Embryonic facial prominence (tissue), 1 donor: Measurements from ENCODE around the gene MNX1.

Experiments used
- DNase-seq: peaks from one replicate; pipeline ENCODE4 v3.0.0-alpha.2; 2016; ENCODE audit errors: extremely low spot score

MNX1 gene

DNA sequence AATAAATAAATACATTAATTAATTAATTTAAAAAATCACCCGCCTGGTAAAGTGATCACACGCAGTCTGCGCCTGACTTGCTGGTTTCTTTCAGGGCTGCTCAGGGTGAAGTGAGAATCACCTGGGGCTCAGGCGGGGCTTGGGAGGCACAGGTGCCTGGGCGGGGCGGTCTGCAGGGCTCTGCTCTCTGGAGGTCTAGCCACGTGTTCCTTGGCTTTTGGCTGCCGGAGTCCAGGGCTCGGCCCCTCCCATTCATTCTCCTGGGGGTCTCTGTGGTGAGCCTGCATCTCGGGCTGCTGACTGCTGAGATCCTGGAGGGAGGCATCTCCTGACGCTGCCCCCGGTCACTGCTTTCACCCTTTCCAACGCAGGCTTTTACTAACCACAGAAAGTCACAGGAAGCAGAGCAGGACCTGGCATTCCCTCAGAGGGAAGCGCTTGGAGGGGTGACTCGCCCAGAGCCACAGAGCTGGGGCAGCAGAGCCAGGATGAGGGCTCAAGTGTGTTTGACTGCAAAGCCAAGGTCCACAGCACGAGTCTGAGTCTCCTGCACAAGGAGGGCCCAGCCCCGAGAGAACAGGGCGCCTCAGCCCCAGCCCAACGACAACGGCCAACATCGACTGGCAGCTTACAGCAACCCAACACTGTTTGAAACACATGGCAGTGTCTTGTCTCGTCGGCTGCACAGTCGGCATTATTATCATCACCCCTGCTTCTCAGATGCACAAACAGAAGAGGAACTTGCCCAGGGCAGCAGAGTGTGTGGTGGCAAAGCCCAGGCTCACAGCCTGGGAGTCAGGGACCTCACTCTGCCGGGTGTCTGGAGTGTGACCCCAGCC lies 22.4 kb upstream of the MNX1 start:
- no peak for DNase-seq

DNA sequence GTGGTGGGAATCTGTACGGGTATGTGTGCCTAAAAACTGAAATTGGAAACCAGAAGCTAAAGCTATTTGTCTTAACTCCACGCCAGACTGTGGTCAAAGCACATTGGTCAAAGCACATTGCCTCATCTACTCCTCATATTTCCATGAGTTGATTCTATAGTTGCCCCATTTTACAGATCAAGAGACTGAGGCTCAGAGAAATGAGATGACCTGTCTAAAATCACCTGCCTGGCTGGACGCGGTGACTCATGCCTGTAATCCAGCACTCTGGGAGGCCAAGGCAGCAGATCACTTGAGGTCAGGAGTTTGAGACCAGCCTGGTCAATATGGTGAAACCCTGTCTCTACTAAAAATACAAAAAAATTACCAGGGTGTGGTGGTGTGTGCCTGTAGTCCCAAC lies 21.7 kb upstream of the MNX1 start:
- no peak for DNase-seq

DNA sequence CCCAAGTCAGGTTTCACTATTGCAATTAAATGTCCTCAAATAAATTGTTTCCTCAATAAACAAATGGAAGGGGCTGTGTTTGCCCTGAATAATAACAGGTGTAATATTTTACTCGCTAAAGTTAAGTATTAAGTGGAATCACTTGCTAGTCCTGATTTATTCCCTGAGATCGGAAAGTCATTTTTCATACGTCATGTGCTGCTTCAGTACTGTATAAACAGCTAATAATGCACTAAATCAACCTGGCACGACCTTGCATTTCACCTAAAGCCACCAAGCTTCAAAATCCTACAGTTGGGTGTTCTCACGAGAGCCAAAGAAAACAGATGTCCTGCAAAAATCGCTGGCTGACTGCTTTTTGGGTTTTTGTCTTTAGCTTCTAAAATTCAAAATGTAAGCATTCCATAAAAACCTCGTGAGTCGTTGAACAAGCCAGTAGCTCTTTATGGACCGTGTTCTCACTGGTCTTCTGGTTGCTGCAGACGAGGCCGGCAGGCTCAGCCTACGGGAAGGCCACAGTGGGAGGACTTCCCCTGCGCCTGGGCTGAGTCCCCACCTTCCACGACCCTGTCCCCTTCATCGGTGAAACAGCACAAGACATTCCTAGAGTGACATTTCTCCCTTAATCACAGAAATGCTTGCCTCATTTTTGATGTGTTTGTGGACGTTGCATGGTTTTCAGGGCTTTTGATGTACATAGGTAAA lies 17.9 kb upstream of the MNX1 start:
- DNase-seq: no peak

DNA sequence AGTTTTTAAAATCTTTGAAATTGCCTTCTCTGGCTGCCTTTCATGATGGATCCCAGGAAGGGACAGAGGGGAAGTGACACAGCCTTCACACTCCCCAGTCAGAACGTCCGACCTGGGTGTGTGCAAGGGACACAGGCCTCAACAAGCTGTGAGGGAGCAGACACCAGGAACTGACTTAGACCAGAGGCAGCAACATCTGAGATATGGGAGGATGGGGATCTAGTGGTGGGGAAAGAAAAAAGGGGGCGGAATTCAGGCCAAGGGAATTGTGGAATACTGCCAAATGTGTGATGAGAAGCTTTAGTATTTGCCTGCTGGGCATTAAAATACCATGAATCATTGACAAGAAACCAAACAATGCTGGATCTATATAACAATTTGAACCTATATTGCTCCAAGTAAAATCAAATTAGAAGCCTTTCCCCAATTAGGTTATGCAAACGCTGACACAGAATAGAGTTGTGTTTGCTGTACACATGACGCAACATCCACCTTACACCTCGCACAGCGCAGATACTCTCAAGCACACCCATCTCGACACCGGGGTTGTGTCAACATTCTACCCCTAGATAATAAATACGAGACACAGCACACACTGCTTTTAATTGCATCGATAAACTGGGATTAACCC lies 17.2 kb upstream of the MNX1 start:
- no peak for DNase-seq

DNA sequence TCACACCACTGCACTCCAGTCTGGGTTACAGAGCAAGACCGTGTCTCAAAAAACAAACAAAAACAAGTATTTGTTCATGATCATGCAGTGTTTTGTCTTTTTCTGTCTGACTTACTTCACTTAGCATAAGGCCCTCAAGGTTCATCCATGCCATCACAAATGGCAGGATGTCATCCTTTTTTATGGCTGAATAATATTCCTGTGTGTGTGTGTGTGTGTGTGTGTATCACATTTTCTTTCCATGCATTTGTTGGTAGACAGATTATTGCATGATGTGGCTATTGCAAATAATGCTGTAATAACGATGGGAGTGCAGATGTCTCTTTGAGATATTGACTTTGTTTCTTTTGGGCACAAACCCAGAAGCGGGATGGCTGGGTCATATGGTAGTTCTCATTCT lies 14.3 kb upstream of the MNX1 start:
- no peak for DNase-seq

DNA sequence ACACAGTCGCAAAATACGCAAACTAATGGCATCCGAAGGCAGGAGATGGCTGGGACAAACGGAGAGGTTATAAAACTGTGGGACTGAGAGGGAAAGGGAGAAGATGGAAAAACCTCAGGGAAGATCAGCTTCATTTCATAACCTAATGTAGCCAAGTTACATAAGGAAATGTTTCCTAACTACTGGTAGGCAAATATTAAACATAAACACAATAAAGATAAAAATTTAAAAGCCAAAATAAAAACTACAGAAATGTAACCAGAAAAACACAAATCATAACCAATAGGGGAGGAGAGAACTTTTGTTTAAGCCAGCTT lies 13.1 kb upstream of the MNX1 start:
- no peak for DNase-seq

DNA sequence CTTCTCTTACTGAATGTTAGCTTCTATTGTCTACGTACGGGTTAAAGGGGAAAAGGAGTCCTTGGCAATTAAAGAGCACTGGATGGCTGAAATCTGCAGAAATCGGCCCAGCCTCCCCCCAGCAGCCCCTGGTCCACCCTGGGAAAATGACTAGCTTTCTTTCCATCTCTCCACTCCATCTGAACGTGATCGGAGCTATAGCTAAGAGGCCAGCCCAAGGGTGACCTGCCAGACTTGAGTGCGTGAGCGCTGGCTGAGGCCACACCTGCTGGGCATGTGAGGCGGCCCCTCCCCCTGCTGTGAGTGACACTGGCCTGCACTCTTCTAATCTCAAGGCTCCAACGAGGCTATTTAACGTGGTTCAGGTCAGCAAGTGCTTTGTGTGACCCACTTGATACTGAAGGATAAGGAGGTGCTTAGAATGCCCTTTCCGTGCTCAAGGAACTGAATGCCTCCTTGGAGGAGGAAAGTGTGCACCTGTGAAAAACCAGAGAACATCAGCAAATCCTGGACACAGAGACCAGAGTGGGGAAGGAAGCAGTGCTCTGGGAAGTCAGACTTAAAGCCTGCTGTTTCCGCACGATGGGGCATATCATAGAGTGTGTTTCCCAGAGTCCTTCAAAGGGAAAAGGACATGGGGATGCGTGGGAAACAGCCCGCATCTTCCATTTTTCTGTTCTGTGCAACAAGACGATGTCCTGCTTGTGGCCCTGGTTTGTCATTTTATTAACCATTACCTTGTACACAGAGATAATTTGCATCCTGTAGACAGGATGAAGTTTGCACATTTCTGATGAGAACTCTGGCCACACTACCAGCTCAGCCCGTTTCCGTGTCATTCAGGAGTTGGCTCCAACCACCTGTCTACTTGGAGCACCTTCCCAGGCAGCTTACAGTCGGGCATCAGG lies 12.5 kb upstream of the MNX1 start:
- no peak for DNase-seq

DNA sequence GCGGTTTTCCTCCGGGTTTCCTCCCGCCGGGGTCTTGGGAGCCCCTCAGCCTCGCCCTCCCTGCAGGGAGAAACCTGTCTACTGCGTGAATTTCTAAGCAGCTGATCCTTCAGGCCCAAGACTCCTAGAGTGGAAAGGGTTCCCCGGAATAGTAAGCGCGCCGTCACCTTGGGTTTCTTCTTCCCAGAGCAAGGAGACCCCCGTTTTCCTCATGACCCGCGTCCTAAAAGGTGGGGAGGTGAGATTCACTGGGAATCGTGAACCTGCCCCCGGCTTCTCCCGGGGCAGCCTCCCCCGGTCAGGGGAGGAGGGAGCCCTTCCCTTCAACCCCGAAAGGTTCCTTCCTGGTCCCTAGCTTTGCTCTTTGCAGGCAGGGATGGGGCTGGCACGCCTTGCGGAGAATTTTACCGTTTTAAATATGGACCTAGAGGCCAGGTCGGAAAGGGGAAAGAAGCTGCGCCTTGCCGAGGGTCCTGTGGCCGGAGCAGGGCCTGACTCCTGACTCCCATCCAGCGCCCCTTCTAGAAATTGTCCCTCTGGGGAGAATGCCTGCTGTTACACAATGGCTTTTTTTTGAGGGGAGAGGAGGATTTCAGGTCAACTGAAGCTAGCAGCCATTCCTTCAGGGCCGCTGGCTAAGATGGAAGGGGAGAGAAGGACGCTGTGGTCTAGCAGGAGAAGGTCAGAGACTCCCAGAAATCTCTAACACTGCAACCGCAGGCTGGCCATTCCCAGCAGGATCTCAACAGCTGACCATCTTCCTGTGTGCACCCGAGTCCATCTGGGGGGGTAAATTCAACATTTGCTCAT lies 11.6 kb upstream of the MNX1 start:
- no peak for DNase-seq

DNA sequence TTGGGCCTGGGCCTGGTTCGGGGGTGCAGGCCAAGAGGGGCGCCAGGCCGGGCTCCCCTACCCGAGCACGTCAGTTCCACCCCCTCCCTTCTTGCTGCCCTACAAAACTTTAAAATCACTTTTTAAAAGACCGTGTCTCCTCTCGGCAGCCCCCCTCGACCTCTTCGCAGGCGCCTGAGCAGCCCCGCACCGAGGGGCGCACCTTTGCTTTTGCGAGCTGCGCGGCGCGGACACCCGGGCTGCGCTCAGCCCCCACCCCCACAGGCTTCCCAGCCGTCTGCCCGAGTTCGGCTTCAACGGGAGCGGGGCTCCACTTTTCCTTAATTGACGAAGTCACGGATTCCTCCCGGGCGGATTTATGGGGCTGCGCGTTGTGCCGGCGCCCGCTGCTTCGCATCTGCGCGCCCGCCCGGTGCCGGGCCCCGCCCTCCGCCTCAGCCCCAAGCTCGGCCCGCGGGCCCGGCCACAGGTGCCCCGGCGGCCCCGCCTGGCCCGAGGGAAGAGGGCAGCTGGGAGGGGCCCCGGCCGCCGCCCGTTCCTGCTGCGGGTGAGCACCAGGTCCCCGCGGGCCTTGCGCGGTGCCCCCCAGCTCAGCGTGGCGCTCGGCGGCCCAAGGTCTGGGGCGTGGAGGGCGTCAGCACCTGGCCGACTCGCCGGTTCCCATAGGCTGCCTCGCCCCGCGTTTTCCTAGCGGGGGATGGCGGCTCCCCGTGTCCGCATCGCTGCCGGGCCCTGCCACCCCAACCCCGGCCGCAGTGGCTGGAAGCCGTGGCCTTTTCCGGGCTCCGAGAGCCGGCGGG lies 10.8 kb upstream of the MNX1 start:
- DNase-seq: no peak

DNA sequence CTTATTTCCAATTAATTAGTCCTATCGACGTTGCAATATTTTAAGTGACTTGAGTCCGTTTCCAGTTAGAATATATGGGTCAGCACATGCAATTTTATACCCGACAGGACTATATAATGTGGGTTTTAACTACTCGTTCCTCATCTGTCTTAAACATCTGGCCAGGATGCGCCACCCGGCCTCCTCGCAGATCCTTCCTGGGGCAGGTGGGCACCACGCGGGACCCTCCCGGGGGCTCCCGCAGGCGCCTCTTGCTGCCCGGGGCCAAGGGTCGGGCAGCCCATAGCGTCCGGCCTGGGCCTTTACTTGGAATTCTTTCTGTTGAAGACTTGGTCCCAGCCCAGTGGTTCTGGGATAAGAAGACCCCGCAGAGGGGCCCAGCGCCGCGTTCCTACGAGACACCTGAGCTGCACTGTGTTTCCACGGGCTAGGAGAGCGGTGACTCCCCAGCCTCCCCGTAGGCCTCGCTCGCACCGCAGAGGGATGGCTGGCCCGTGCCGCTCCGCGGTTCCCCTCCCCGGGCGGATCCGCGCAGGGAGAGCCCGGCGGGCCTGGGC lies 10.1 kb upstream of the MNX1 start:
- no peak for DNase-seq

DNA sequence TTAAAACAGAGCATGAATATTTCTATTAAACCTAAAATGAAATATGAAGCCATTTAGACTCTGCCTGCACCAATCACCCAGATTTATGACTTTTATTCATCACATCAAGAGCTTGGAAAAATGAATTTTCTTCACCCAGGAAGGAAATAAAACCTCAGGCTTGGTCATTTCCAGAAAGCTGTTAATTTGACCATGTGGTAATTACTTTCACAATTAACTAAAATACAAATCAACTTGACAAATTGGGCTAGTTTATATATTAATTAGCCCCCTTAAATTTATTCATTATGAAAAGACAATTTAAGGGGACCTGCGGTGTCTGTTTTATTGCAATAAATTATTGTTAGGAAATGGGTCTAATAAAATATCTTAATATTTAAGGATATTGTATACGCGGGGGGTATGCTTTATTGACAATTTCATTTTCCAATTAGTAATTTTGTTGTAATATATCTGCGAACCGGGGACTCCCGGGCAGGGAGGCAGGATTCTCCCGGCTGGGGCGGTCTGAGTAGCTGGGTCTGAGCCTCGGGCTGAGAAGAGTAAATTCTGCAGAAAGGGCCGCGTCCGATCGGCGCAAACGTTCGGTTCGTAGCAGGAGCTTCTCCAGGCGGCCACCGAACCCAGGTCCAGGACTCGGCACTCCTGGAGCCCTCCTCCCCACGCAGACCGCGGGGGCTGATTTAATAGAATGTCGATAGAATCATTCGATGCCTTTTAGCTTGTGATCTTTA lies 9.4 kb upstream of the MNX1 start:
- DNase-seq: no peak

DNA sequence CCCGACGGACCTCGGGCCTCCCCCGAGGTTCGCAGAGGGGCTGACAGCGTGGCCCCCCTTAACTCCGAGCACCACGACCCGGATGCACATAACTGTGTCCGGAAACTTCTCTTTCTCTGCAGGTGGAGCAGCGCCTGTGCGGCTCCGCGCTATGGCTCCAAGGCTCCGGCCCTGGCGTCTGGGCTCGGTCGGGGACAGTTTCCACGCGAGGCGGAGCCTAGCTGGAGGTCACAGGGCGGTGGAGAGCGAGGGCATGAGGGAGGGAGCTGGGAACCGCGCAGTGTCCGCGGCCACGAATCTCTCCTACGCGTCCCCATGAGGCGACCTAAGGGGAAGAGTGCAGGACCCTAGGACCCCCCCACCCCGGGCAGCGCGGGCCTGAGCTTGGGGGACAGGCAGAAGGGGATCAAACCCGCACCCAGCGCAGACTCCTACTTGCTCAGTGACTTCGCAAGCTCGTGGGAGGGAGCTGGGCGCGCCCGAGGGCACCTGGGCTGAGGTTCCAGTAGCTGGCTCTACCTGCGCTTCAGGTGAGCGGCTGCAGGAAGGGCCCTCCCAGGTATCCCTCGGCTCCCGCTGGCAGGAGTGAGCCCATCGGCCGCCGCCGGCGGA lies 8.6 kb upstream of the MNX1 start:
- DNase-seq: no peak

DNA sequence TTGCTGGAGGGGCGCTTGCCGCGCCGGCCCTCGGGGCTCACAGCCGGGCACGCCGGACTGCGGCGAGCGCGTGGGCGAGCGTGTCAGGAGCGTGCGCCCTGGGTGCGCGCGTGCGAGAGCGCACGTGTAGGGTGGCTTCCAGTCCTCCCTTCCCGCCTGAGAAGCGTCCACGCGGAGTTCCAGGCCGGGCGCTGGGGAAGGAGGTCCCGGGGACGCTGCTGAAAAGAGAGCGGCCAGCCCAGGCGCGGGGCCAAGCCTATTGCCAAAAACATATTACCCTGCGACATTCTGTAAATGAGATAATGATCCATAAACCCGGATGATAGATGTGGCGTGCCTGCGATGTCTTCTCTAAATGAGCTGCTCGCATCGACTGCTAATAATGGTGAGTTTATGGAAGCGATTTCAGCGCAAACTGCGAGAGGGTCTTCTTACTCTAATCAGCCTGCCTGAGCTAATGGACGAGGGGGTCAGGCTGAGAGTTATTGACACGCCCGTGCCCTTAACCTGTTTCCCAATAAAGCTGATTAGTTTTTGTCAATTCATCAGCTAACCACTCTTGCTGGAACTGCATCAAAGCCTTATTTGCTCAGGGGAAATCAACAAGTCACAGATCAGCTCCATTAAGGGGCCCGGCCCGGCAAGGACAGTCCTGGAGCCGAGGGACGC lies 8.0 kb upstream of the MNX1 start:
- no peak for DNase-seq

DNA sequence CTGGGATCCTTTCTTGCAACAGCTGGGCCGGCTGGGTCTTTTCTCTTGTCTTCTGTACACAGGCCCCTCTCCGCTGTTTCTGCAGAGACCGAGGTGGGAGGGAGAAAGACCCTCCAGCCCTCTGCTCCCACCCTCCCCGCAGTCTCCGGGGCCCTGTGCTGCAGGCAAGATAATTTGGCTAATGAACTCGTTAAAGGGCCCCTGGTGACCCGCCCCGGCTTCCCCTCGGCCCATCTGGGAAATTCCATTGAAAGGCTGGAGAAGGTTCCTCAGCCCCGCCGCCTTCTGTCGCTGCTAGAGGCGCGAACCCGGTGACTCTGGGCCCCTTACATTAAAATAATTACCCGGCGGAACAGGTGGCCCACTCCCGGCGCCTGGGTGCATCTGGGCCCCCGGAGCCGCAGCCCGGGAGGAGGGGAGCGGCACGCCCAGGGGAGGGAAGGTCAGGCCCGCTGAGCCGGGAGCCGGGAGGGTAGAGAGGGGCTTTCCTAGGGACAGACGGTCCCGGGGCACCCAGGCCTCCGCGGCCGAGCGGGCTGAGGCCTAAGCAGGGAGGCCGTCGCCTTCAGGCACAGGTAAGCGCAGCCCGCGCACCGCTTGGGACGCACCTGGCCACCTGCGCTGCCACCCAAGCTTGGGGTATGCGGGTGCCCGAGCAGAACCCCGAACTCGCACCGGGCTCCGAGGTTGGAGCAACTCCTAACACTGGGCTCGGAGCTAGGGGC lies 7.3 kb upstream of the MNX1 start:
- DNase-seq: no peak

DNA sequence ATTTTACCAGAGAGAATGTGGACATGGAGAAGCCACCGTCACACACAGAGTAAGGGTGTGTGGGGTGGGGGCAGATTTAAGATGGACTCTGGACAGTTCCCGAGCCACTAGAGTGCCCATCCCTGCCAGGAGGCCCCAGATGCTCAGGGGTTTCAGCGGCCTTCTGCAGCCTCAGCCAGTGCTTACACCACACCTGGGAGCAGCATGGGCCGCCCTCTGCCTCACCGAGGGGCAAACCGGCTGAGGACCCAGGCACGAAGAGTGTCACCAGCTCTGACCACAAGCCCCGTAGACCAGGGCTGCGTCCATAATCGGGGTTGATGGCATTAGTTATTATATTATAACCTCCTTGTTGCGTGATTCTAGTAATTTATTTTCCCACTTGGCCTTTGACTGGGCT lies 6.7 kb upstream of the MNX1 start:
- no peak for DNase-seq

DNA sequence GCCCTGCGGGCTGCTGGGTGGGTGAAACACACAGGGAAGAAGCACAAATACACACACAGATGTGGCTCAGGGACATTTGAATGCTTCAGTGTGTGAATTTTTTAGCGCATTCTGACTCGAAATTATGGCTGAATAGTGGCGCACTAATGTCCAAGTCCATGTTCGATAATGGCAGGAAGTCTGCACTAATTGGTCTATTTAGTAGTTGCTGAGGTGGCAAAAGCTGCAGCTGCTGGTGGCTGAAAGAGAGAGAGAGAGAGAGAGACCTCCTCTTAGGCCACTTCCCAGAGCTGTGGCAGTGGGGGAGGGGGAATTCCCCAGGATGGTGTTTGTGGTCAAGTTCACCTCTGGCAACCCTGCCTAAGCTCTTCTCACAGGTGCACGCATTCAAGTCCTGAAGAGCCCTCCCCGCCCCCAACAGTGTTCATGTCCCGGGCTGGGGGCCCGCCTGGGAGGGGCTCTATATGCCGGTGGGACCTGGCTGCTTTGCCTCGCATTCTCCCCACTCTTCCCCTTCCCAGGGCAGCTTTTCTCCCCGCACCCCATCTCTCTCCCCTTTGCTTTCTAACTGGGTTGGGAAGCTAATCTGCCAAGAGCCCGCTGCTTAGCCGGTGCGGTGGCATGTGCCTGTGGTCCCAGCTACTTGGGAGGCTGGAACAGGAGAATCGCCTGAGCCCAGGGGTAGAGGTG lies 6.0 kb upstream of the MNX1 start:
- no peak for DNase-seq

DNA sequence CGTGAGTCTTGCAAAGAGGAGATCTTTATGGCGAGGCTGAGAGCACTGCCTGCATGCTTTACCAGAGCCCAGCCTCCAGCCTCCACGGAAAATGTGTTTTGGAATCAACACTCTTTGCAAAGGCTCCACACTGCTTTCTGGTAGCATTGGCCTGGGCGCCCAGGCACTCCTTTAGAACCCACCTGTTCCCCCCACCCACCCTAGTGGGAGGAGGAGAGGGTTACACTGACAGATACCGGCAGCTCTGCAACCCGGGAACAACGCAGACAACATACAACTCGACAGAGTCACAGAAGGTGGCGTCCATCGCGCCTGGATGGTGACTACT lies 5.5 kb upstream of the MNX1 start:
- no peak for DNase-seq
